Thyroid gland (tissue), 4 donors: ENCODE data around the gene DTNBP1.

Experiments
- POLR2A ChIP-seq, 2 donors: fragments of 450-650 bp; IDR thresholded peaks; one replicate each; pipeline ENCODE4 v1.6.1; 2017; ENCODE audit warnings: antibody characterized with exemption in 2 of 2, mild to moderate bottlenecking in 2 of 2, moderate library complexity in 1 of 2
- TF ChIP-seq, protein P1 (sequence below), 6 experiments: fragments of 200-600 bp in 3 of 6; fragments of 450-650 bp in 3 of 6; sonication (generic) in 3 of 6; IDR thresholded peaks; one replicate each; pipeline ENCODE4 v1.5.1; 2016 to 2019; ENCODE audit warnings: antibody characterized with exemption in 6 of 6, mild to moderate bottlenecking in 2 of 6, inconsistent platforms in 1 of 6, moderate library complexity in 1 of 6

DNA sequence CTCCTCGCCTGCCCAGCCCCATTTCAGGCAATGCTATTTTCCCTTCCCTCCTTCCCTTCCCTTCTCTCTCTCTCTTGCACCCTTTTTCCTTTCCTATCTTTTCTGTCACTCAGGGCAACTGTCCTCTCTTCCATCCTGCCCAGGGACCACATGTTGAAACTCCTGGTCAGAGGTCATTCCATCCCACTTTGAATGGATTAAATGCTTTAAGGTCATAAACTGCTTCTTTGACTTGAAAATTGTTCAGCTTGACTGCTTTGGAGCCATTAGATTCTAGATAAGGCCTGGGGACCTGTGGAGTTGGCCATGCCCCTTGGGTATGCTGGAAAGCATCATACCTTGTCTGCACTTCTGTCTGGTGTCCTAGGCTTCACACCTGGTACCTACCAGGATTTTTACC is 106.1 kb downstream of the DTNBP1 start:
- TF ChIP-seq, protein P1, sequence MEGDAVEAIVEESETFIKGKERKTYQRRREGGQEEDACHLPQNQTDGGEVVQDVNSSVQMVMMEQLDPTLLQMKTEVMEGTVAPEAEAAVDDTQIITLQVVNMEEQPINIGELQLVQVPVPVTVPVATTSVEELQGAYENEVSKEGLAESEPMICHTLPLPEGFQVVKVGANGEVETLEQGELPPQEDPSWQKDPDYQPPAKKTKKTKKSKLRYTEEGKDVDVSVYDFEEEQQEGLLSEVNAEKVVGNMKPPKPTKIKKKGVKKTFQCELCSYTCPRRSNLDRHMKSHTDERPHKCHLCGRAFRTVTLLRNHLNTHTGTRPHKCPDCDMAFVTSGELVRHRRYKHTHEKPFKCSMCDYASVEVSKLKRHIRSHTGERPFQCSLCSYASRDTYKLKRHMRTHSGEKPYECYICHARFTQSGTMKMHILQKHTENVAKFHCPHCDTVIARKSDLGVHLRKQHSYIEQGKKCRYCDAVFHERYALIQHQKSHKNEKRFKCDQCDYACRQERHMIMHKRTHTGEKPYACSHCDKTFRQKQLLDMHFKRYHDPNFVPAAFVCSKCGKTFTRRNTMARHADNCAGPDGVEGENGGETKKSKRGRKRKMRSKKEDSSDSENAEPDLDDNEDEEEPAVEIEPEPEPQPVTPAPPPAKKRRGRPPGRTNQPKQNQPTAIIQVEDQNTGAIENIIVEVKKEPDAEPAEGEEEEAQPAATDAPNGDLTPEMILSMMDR (IDR thresholded peaks at IDR 0.05) = no peak
- TF ChIP-seq POLR2A (IDR thresholded peaks at IDR 0.05) = no peak
